Mesendoderm (in vitro differentiated cells): ENCODE data around the gene HPSE.
A peak's percentile ranks its signal among the peaks of the same experiment; 100 is the strongest.

Experiments
- DNase-seq: peaks from one replicate; pipeline ENCODE4 v3.0.0; 2013
- H2AK5ac ChIP-seq: 2 replicates; pipeline ENCODE4 v1.6.1; 2013; ENCODE audit warnings: low read length, inconsistent platforms
- H2BK120ac ChIP-seq: 2 replicates; pipeline ENCODE4 v1.6.1; 2013; ENCODE audit warnings: low read depth, mild to moderate bottlenecking, low read length, moderate library complexity, mixed read lengths
- H2BK15ac ChIP-seq: replicated peaks from 2 replicates; pipeline ENCODE4 v1.6.1; 2013; ENCODE audit warnings: low read depth, mild to moderate bottlenecking, moderate library complexity
- H2BK5ac ChIP-seq: 2 replicates; pipeline ENCODE4 v1.6.1; 2013; ENCODE audit warnings: low read length, inconsistent platforms
- H3K18ac ChIP-seq: 2 replicates; pipeline ENCODE4 v1.6.1; 2013; ENCODE audit warnings: mild to moderate bottlenecking, low read length, mixed read lengths
- H3K23ac ChIP-seq: one replicate; pipeline ENCODE4 v1.6.1; 2013; ENCODE audit warnings: low read length
- H3K27ac ChIP-seq: 2 replicates; pipeline ENCODE4 v1.5.1; 2013; ENCODE audit warnings: low read depth, mild to moderate bottlenecking, inconsistent platforms, low read length, moderate library complexity
- H3K27me3 ChIP-seq: 2 replicates; pipeline ENCODE4 v1.6.1; 2013; ENCODE audit warnings: low read length, control low read depth, mild to moderate bottlenecking, inconsistent platforms; ENCODE audit not compliant: insufficient read depth, poor library complexity
- H3K36me3 ChIP-seq: 2 replicates; pipeline ENCODE4 v1.6.1; 2013; ENCODE audit warnings: low read length, inconsistent platforms; ENCODE audit not compliant: control insufficient read depth, insufficient read depth
- H3K4ac ChIP-seq: one replicate; pipeline ENCODE4 v1.6.1; 2013; ENCODE audit warnings: low read depth, mild to moderate bottlenecking, low read length, moderate library complexity
- H3K4me1 ChIP-seq: 2 replicates; pipeline ENCODE4 v1.6.1; 2013; ENCODE audit warnings: low read depth, low read length, inconsistent platforms; ENCODE audit not compliant: control insufficient read depth
- H3K4me2 ChIP-seq: 2 replicates; pipeline ENCODE4 v1.6.1; 2013; ENCODE audit warnings: low read length
- H3K4me3 ChIP-seq: 2 replicates; pipeline ENCODE4 v1.5.1; 2013; ENCODE audit warnings: mild to moderate bottlenecking, low read length
- H3K56ac ChIP-seq: one replicate; pipeline ENCODE4 v1.6.1; 2013; ENCODE audit warnings: low read length
- H3K79me1 ChIP-seq: 2 replicates; pipeline ENCODE4 v1.6.1; 2013; ENCODE audit warnings: low read length, inconsistent platforms
- H3K79me2 ChIP-seq: 2 replicates; pipeline ENCODE4 v1.6.1; 2013; ENCODE audit warnings: mild to moderate bottlenecking, low read length; ENCODE audit not compliant: control insufficient read depth, insufficient read depth
- H3K9ac ChIP-seq: 2 replicates; pipeline ENCODE4 v1.6.1; 2013; ENCODE audit warnings: low read length, inconsistent platforms
- H4K5ac ChIP-seq: one replicate; pipeline ENCODE4 v1.6.1; 2013; ENCODE audit warnings: low read length
- H4K8ac ChIP-seq: one replicate; pipeline ENCODE4 v1.6.1; 2013; ENCODE audit warnings: low read depth, mild to moderate bottlenecking, control low read depth, low read length, moderate library complexity
- WGBS: extraction: QIAGEN DNeasy Blood & Tissue Kit; methylation state at CpG from one replicate; pipeline ENCODE4 v1.1.7; 2013; ENCODE audit warnings: low lambda C conversion rate, missing lambda C conversion rate; ENCODE audit not compliant: insufficient coverage; ENCODE audit errors: extremely low coverage; 5-methylcytosine and 5-hydroxymethylcytosine counted together

HPSE gene

DNA sequence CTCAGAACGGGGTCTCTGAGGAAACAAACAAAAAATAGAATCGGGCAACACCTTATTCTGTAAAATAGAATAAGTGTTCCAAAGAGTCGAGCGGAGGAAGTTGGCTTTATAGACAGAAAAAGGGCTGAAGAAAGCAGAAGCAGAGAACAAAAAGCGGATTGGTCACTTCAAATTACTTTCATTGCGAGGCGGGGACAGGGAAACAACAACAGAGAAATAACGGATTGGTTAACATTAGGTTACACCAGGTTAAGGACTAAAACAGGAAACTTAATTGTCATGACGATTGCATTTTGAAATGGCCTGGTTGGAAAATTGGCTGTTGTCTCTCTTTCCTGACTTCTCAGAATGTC lies 49.6 kb downstream of the HPSE start:
- Histone ChIP-seq H3K4ac (no peak overlapping the region), H3K79me1 (no peaks in the 10 kb centered on the region), H2BK15ac (no peak overlapping the region), H3K79me2 (no peaks in the 10 kb centered on the region), H4K5ac (no peak overlapping the region), H3K23ac (peak overlapping the region; percentile 18), H2AK5ac (no peak overlapping the region), H3K4me1 (no peaks in the 10 kb centered on the region), H2BK120ac (no peak overlapping the region), H3K36me3 (no peaks in the 10 kb centered on the region), H3K56ac (peak overlapping the region; percentile 97), H3K9ac (peak overlapping the region; percentile 70), H3K27me3 (no peaks in the 10 kb centered on the region), H3K4me2 (peak overlapping the region; percentile 67), H4K8ac (no peak overlapping the region), H3K18ac (no peak overlapping the region), H3K27ac (no peak overlapping the region), H2BK5ac (no peak overlapping the region), H3K4me3 (peak overlapping the region; percentile 48)
- WGBS, result no CpG with 5 or more reads among the region's 9 CpGs
- peak; percentile 19 for DNase-seq

DNA sequence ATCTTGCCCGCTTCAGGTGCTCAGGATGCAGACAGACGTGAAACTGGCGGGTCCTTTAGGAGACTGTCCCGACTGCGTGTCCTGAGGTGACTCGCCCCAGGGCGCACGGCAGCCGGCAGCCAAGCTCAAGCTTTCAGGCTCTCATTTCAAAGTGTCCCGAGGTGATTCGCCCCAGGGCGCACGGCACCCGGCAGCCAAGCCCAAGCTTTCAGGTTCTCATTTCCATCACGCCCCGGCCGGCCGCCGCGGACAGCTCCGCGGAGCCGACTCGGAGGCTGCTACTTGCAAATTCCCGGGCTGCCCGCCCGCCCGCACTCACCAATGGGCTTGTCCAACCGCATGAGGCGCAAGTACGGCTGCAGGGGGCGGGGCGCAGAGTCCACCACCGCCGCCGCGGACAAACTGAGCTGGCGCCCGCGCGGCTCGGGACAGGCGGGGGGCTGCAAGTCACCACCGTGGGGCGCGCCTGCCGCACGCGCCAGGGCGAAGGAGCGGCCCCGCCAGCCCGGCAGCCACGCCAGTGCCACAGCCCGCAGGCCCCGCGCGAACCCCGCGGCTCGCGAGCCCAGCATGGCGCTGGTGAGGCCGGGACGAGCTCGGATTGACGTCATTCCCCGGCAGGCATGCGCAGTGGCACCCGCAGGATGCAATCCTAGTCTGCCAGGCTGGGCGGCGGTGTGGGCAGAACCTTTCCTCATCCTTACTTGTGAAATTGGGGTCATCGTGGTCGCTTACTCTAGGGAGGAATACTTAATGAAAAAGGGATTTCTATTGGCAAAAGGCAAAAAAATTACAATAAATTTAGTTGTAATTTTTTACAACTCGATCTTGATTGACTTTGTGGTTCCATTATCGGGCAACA lies 50.2 kb downstream of the HPSE start, which contains the start of gene COQ2:
TSS of gene COQ2 (minus strand) at position 606 of the 862 bp plus-strand sequence. CDS start at position 572, 34 bp downstream.
- Histone ChIP-seq H3K4me2 (peak within 1 kb of the TSS; percentile 91), H3K27me3 (no peaks in the 10 kb centered on the region), H3K4ac (peak within 1 kb of the TSS; percentile 78), H2BK5ac (no peak within 1 kb of the TSS), H2AK5ac (no peak within 1 kb of the TSS), H3K27ac (peak within 1 kb of the TSS; percentile 87), H3K56ac (peak within 1 kb of the TSS; percentile 97), H3K79me2 (no peaks in the 10 kb centered on the region), H2BK15ac (no peak within 1 kb of the TSS), H2BK120ac (no peak within 1 kb of the TSS), H4K5ac (no peak within 1 kb of the TSS), H3K23ac (peak within 1 kb of the TSS; percentile 85), H3K36me3 (no peaks in the 10 kb centered on the region), H3K79me1 (no peaks in the 10 kb centered on the region), H3K4me1 (no peaks in the 10 kb centered on the region), H3K18ac (peak within 1 kb of the TSS; percentile 84), H4K8ac (no peak within 1 kb of the TSS), H3K4me3 (peak within 1 kb of the TSS; percentile 75), H3K9ac (peak within 1 kb of the TSS; percentile 86)
- DNase-seq, result peak; percentile 96
- no CpG with 5 or more reads among the region's 76 CpGs for WGBS

DNA sequence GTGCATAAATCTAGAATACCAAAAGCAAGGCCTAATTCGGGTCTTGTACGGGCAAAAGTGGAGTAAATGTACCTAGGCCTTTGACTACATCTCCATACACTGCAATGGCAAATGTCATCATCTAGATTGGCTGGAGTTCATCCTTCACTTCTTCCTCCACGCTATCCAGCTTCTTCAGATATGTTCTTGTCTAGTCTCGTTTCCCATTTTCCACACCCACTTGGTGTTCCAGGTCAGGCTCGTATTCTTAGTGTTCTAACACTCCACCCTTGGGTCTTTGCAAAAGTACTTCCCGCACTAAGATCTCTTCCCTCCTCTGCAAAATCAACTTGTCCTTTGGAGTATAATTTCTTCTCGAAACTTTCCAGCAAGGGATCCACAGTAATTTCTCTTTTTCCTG lies 51.5 kb downstream of the HPSE start:
- Histone ChIP-seq H3K4me2 (no peak overlapping the region), H4K5ac (no peak overlapping the region), H3K4ac (no peak overlapping the region), H3K79me2 (no peaks in the 10 kb centered on the region), H3K36me3 (no peaks in the 10 kb centered on the region), H3K9ac (peak overlapping the region; percentile 26), H3K79me1 (no peaks in the 10 kb centered on the region), H2BK120ac (no peak overlapping the region), H3K4me1 (no peaks in the 10 kb centered on the region), H3K4me3 (no peak overlapping the region), H2BK15ac (no peak overlapping the region), H3K23ac (peak overlapping the region; percentile 29), H3K18ac (no peak overlapping the region), H3K27me3 (no peaks in the 10 kb centered on the region), H3K27ac (no peak overlapping the region), H2AK5ac (no peak overlapping the region), H3K56ac (peak overlapping the region; percentile 2), H2BK5ac (no peak overlapping the region), H4K8ac (no peak overlapping the region)
- no CpG with 5 or more reads among the region's 7 CpGs for WGBS
- no peak for DNase-seq

DNA sequence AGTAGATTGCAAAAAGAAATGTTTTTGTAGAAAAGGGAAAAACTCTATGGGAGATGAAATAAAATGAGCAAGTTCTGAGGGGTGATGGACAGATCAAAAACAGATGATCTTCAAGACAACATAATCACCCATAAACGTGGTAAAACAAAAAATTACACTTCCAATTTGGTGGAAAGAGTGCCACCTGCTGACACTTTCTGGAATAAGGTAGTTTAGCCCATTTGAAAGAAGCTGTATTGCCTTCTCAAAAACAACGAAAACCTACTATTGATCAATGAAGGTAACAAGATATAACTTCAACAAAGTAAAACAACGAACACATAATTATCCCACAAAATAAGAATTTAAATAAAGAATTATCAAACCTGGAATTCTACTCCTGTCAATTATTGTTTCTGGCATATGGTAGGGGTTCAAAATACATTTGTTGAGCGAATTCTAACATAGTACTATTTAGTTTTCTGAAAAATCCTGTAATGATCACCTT lies 52.6 kb downstream of the HPSE start:
- DNase-seq, result peak; percentile 61
- no peaks in the 10 kb centered on the region for H3K27me3 ChIP-seq
- H3K4me1 ChIP-seq, result no peaks in the 10 kb centered on the region
- no peak overlapping the region for H3K56ac ChIP-seq
- H2BK15ac ChIP-seq, result no peak overlapping the region
- H3K9ac ChIP-seq, result no peak overlapping the region
- no peak overlapping the region for H3K4me2 ChIP-seq
- H3K4ac ChIP-seq, result no peak overlapping the region
- no peak overlapping the region for H3K18ac ChIP-seq
- no CpG with 5 or more reads among the region's 4 CpGs for WGBS
- no peak overlapping the region for H2BK5ac ChIP-seq
- no peak overlapping the region for H3K27ac ChIP-seq
- no peak overlapping the region for H3K4me3 ChIP-seq
- no peak overlapping the region for H2BK120ac ChIP-seq
- H4K8ac ChIP-seq, result no peak overlapping the region
- H3K36me3 ChIP-seq, result no peaks in the 10 kb centered on the region
- H4K5ac ChIP-seq, result no peak overlapping the region
- H3K79me2 ChIP-seq, result no peaks in the 10 kb centered on the region
- H3K23ac ChIP-seq, result no peak overlapping the region
- no peaks in the 10 kb centered on the region for H3K79me1 ChIP-seq
- H2AK5ac ChIP-seq, result no peak overlapping the region

DNA sequence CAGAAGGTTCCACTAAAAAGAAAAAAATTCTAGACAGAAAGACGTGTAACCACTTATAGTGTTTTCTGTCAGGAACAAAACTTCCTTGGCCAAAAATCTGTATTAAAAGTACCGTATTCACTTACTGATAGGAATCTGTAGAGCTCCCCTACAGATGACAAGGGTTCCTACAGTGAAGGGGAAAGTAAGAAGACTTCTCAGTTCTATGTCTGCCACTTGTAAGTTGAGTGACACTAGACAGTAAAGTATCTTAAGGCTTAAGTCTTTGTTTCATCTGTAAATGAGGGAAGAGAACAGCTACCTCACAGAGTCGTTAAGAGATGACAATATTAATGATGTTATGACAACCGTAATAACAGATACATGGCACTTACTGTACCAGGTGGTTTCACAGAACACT lies 53.3 kb downstream of the HPSE start:
- DNase-seq, result peak; percentile 28
- H3K79me1 ChIP-seq, result no peaks in the 10 kb centered on the region
- no peak overlapping the region for H3K27ac ChIP-seq
- H2BK5ac ChIP-seq, result no peak overlapping the region
- no peak overlapping the region for H2BK15ac ChIP-seq
- no peak overlapping the region for H2BK120ac ChIP-seq
- H3K4me3 ChIP-seq, result no peak overlapping the region
- no peak overlapping the region for H3K23ac ChIP-seq
- no peaks in the 10 kb centered on the region for H3K27me3 ChIP-seq
- WGBS, result no CpG with 5 or more reads among the region's 4 CpGs
- H3K4ac ChIP-seq, result no peak overlapping the region
- no peak overlapping the region for H3K4me2 ChIP-seq
- no peak overlapping the region for H2AK5ac ChIP-seq
- H4K5ac ChIP-seq, result no peak overlapping the region
- H3K79me2 ChIP-seq, result no peaks in the 10 kb centered on the region
- no peak overlapping the region for H3K18ac ChIP-seq
- no peak overlapping the region for H3K56ac ChIP-seq
- no peak overlapping the region for H4K8ac ChIP-seq
- H3K9ac ChIP-seq, result no peak overlapping the region
- H3K4me1 ChIP-seq, result no peaks in the 10 kb centered on the region
- H3K36me3 ChIP-seq, result no peaks in the 10 kb centered on the region
